ENCODE data around the gene STXBP1.

The STXBP1 gene

DNA sequence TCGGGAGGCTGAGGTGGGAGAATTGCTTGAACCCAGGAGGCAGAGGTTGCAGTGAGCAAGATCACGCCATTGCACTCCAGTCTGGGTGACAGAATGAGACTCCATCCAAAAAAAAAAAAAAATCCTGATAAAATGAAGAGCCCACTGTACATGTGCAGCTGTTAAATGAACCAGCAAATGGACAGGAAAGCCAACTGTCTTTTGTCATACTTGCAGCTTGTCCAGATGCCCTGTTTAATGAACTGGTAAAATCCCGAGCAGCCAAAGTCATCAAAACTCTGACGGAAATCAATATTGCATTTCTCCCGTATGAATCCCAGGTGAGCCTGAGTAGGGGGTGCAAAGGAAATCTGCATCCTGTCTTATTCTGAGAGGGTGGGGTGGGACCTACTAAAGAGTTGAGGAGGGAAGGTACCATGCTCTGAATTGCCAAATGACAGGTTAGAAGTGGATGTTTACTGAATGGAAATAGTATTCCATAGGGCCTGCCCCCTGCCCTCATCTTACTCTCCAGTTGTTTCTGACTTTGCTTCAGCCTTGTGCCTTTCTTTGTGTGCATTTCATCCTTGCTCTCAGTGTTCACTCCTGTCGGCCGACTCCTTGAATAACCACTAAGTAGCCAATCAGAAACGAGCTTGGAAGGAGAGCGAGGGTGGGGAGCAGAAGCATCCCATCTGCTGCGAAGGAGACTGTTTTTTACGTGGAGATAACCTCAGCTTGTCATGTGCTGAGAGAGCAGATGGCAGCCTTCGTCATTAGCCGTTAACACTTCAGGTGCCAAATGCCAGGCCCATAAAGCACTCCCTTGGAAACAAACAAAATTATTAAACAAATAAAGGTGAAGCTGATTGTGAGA is 49.0 kb downstream of the STXBP1 start:
- DNase-seq, result peak; percentile 73 to 99

- DNase-seq, result no peak
Observed at GRCh38 chr9:127662617-127663016, 50.5 kb downstream of the STXBP1 start.

GRCh38 chr9:127664324-127664677 is 52.2 kb downstream of the STXBP1 start:
- no peak for DNase-seq

- no peak for DNase-seq
Observed at GRCh38 chr9:127664678-127665507, 52.8 kb downstream of the STXBP1 start.

DNA sequence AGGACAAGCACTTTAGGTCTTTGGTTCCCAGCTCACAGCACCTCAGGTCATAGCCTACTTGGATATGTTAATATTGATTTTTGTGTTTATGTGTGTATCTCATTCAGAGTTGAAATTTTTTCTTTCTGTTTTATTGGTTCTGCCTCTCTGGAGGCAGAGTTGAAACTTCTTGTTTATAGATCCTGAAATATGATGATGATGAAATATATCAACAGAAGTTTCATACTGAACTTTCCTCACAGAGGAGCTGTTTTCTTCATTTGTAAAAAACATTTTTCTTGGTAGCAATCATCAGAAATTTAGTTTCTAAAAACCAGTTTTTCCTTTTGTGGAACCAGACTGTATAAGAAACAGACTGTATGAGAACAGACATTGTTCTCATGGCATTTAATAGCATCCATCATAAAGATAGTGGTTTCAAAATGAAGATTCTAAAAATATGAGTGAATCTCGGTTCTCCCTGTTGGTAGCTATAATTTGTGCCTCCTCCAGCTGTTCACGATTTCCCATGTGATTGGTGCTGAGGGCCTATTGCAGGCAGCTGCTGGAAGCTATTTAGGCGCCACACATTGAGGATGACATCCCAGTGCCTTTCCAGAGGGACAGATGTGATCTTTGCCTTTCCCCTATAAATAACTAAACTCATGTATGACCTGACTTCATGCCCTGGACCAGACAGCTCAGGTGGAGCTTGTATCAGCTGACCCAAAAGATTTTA is 55.2 kb downstream of the STXBP1 start:
- DNase-seq, result no peak

- no peak for DNase-seq
Observed at GRCh38 chr9:127667906-127668305, 55.8 kb downstream of the STXBP1 start.

- DNase-seq, result no peak
Observed at GRCh38 chr9:127673234-127673633, 61.2 kb downstream of the STXBP1 start.

- no peak for DNase-seq
Observed at GRCh38 chr9:127676638-127677037, 64.6 kb downstream of the STXBP1 start.

GRCh38 chr9:127679506-127679905 is 67.4 kb downstream of the STXBP1 start:
- no peak for DNase-seq

DNA sequence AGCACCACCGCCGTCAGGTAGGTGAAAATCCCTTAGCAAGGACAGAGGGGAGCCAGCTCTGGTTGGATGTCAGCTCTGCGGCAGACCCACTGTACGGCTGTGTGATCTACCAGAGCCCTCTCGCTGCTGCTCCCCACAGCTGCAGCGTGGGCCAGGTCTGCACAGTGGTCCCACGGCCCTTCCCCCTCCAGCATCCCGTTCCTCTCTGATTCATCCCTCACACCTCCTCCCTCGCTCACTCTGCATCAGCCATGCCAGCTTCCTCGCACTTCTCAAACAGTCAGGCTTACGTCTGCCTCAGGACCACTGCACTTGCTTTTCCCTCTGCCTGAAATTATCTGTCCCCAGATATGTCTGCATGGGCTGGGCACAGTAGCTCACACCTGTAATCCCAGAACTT is 68.1 kb downstream of the STXBP1 start:
- no peak for DNase-seq

GRCh38 chr9:127680846-127681245 is 68.8 kb downstream of the STXBP1 start:
- no peak for DNase-seq

GRCh38 chr9:127682351-127683136 is 70.5 kb downstream of the STXBP1 start:
- no peak for DNase-seq

DNA sequence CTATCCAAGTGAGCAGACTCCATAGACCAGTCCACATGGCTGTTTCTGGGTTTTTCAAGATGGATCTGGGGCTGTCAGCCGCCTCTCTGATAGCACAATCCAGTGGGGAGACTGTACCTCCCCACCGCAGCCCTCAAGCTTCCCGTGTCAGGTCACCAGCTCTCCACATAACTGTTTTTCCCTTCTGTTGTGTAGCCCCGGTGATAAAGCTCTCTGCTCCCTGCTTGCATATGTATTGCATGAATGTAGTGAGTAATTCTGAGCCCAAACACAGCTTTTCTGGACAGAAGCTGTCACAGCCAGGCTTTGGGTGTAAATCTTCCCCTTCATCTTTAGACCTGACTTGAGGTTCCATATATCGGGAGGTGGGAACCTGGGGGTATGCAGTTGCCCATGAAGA is 71.6 kb downstream of the STXBP1 start:
- DNase-seq, result no peak

- no peak for DNase-seq
Observed at GRCh38 chr9:127684576-127684975, 72.5 kb downstream of the STXBP1 start.

DNA sequence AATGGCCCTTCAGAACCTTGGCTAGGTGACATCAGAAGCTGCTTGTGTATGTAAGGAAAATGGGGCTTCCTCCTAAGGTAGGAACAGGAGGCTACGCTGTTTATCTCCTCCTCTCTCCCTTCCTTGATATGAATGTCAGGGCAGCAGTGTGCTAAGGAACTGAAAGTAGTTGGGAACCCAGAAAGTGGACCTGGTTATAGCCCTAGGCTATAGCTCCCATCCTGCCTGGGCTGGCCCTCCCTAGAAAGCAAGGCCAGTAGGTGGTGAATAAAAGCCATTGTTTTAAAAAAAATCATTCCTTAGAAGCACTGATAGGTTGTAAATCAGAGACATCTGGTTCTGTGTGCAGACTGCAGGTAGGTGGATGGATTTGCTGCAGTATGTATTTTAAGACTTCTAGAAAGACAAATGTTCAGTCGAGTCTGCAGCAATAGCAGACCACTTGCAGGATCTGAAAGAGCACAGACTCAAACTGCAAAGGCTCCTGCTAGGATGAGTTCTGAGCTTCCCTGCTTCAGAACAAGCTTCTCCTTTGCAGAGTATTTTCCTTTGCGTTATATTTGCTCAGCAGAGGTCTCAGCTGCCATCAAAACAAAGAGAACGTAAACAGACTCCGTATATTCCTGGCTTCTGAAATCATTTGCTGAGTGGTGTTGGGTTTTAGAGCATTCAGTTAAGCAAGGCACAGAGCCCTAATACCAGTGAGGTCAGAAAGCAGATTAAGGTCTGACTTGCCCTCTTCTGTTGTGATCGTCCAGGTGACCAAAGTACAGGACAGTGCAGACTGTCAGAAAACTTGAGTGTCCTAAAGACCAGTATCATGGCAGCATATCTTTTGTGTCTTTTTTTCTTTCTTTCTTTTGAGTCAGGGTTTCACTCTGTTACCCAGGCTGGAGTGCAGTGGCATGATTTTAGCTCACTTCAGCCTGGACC is 74.7 kb downstream of the STXBP1 start:
- no peak for DNase-seq

DNA sequence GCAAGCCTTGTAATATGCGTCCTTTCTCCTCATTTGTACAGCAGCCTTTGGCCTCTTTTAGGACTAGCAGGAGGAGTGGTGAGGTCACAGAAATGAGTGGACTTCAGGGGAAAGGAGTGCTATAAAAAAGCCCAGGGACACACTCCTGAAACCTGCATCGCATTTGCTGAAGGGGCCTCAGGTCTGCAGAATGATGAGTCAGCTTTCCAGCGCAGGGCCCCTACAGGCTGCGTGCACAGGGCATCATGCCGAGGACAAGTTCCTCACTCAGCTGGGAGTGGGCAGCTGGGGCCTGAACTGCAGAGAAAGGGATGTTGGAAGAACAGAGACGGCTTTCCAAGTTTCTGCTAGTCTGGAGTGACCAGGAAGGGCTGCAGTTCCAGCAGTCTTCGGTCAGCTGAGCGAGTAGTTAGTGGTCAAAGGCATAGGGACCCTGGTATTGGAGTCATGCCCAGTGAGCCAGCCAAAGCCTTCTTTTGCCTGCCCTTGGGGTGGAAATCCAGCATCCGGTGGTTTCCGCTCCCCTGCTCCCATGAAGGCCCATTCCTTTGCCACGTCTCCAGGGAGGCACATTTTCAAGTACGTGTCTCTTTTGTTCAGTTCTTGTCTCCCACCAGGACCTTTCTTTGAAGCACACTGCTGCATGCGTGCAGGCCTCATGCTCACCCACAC is 77.4 kb downstream of the STXBP1 start:
- no peak for DNase-seq

DNA sequence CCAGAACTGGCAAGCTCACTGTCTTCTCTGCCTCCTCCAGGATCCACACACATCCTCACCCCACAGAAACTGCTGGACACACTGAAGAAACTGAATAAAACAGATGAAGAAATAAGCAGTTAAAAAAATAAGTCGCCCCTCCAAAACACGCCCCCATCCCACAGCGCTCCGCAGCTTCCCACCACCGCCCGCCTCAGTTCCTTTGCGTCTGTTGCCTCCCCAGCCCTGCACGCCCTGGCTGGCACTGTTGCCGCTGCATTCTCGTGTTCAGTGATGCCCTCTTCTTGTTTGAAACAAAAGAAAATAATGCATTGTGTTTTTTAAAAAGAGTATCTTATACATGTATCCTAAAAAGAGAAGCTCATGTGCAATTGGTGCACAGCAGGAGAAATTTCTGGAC is 78.7 kb downstream of the STXBP1 start:
- no peak for DNase-seq

- no peak for DNase-seq
Observed at GRCh38 chr9:127692071-127692470, 80.0 kb downstream of the STXBP1 start.

- DNase-seq, result no peak
Observed at GRCh38 chr9:127693143-127693542, 81.1 kb downstream of the STXBP1 start.

GRCh38 chr9:127693697-127694096 is 81.6 kb downstream of the STXBP1 start:
- DNase-seq, result no peak

All from cerebellar nuclear complex (tissue), 1 donor.